Measurements from ENCODE around the gene SPEF2. TPM values are rescaled to one million over a fixed set of nuclear protein-coding genes. Genes with fewer than 3 reads are reported as not detected.

Gene SPEF2
- total and polyA plus RNA-seq, 4 donors = 0.42 to 4.5 (median 2.1) TPM

DNA sequence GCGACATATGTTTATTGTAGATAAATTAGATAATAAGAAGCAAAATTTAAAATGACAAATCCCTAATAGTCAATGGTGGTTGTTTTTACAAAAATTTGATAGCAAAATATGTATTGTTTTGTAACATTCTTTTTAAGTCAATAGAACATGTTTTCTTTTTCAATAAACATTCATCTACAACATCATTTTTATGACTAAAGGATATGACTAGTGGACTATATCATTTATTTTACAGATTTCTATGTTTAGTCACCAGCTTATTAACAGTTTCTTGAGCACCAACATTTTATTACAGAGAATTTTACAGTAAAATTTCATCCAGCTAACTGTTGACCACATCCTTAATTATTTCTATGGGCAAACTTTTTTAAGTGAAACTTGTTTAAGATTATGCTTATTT, 124.3 kb downstream of the SPEF2 start:
- Histone ChIP-seq H3K9ac (ENCODE audit: low read depth in 1 of 2, low read length in 2 of 2) (no peak overlapping the region), H3K9me3 (ENCODE audit: control insufficient read depth in 4 of 4, low read length in 3 of 4) (no peaks in the 10 kb centered on the region), H3K36me3 (ENCODE audit: control insufficient read depth in 4 of 4, insufficient read depth in 3 of 4, low read depth in 1 of 4, low read length in 3 of 4) (no peaks in the 10 kb centered on the region), H3K27me3 (ENCODE audit: control insufficient read depth in 4 of 4, insufficient read depth in 4 of 4, low read length in 3 of 4) (no peaks in the 10 kb centered on the region), H3K27ac (ENCODE audit: low read depth in 1 of 2, low read length in 2 of 2) (no peak overlapping the region), H3K4me3 (ENCODE audit: low read depth in 1 of 3, low read length in 3 of 3) (no peak overlapping the region), H3K4me1 (ENCODE audit: control insufficient read depth in 4 of 4, insufficient read depth in 4 of 4, low read length in 3 of 4) (peaks cover 0 to 8% (median 3%) of the 10 kb centered on the region in 4 donors)
- no peak for DNase-seq (ENCODE audit: low spot score)
- WGBS = 89% methylated on average over 1 of the region's 1 CpG
- TF ChIP-seq ATF3 (IDR thresholded peaks at IDR 0.05) (no peak), HNF4G (IDR thresholded peaks at IDR 0.05) (no peak), SP1 (IDR thresholded peaks at IDR 0.05) (no peak), GABPA (IDR thresholded peaks at IDR 0.05 in 1 of 2, conservative IDR thresholded peaks at IDR 0.05 in 1 of 2) (no peak), JUND (IDR thresholded peaks at IDR 0.05) (no peak), NR2F2 (IDR thresholded peaks at IDR 0.05) (no peak), RXRA (IDR thresholded peaks at IDR 0.05) (no peak), EGR1 (IDR thresholded peaks at IDR 0.05; ENCODE audit: low read depth in 2 of 2) (no peak)

DNA sequence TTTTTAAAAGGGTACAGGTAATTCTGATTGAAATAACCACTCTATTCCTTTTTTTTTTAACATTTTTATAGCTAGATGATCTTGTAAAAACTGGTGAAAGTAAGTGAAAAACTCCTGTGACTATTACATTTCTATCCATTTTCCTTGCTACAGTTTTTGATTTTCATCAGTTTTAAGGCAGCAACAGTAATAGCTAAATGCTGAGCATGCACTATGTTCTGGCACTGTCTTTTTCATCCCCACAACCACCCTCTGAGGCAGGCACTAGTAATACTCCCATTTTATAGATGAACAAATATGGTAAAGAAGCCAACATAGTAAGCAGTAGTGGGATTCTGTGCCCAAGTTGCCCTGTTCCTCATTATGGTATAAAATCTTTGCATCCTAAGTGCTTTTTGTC, 126.0 kb downstream of the SPEF2 start:
- no peak for DNase-seq (ENCODE audit: low spot score)
- H3K4me3 ChIP-seq (ENCODE audit: low read depth in 1 of 3, low read length in 3 of 3) = no peak overlapping the region
- no peak overlapping the region for H3K27ac ChIP-seq (ENCODE audit: low read depth in 1 of 2, low read length in 2 of 2)
- H3K9me3 ChIP-seq (ENCODE audit: control insufficient read depth in 4 of 4, low read length in 3 of 4) = no peaks in the 10 kb centered on the region
- H3K4me1 ChIP-seq (ENCODE audit: control insufficient read depth in 4 of 4, insufficient read depth in 4 of 4, low read length in 3 of 4) = peaks cover 0 to 8% (median 3%) of the 10 kb centered on the region in 4 donors
- no peak overlapping the region for H3K9ac ChIP-seq (ENCODE audit: low read depth in 1 of 2, low read length in 2 of 2)
- no peak for TF ChIP-seq RXRA (IDR thresholded peaks at IDR 0.05)
- TF ChIP-seq YY1 (IDR thresholded peaks at IDR 0.05) = no peak
- no peak for TF ChIP-seq RAD21 (IDR thresholded peaks at IDR 0.05)
- no peak for TF ChIP-seq ZBTB33 (IDR thresholded peaks at IDR 0.05)
- no peak for TF ChIP-seq MAX (IDR thresholded peaks at IDR 0.05)
- TF ChIP-seq TAF1 (conservative IDR thresholded peaks at IDR 0.05) = no peak
- no peak for TF ChIP-seq FOXA2 (IDR thresholded peaks at IDR 0.05)
- TF ChIP-seq, protein P1, sequence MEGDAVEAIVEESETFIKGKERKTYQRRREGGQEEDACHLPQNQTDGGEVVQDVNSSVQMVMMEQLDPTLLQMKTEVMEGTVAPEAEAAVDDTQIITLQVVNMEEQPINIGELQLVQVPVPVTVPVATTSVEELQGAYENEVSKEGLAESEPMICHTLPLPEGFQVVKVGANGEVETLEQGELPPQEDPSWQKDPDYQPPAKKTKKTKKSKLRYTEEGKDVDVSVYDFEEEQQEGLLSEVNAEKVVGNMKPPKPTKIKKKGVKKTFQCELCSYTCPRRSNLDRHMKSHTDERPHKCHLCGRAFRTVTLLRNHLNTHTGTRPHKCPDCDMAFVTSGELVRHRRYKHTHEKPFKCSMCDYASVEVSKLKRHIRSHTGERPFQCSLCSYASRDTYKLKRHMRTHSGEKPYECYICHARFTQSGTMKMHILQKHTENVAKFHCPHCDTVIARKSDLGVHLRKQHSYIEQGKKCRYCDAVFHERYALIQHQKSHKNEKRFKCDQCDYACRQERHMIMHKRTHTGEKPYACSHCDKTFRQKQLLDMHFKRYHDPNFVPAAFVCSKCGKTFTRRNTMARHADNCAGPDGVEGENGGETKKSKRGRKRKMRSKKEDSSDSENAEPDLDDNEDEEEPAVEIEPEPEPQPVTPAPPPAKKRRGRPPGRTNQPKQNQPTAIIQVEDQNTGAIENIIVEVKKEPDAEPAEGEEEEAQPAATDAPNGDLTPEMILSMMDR (IDR thresholded peaks at IDR 0.05; ENCODE audit: low read depth, low read length, missing input control) = no peak
- TF ChIP-seq SP1 (IDR thresholded peaks at IDR 0.05) = no peak
- TF ChIP-seq FOXA1 (IDR thresholded peaks at IDR 0.05) = no peak
- TF ChIP-seq HNF4A (conservative IDR thresholded peaks at IDR 0.05) = no peak
- TF ChIP-seq NR2F2 (IDR thresholded peaks at IDR 0.05) = no peak
- TF ChIP-seq REST (IDR thresholded peaks at IDR 0.05) = no peak
- TF ChIP-seq JUND (IDR thresholded peaks at IDR 0.05) = no peak
- TF ChIP-seq ATF3 (IDR thresholded peaks at IDR 0.05) = no peak
- no peak for TF ChIP-seq HNF4G (IDR thresholded peaks at IDR 0.05)
- no peak for TF ChIP-seq EGR1 (IDR thresholded peaks at IDR 0.05; ENCODE audit: low read depth in 2 of 2)
- H3K27me3 ChIP-seq (ENCODE audit: control insufficient read depth in 4 of 4, insufficient read depth in 4 of 4, low read length in 3 of 4) = no peaks in the 10 kb centered on the region
- no peaks in the 10 kb centered on the region for H3K36me3 ChIP-seq (ENCODE audit: control insufficient read depth in 4 of 4, insufficient read depth in 3 of 4, low read depth in 1 of 4, low read length in 3 of 4)

All from liver (tissue), 9 donors.